ENCODE data around the gene RAPGEF1.

DNA sequence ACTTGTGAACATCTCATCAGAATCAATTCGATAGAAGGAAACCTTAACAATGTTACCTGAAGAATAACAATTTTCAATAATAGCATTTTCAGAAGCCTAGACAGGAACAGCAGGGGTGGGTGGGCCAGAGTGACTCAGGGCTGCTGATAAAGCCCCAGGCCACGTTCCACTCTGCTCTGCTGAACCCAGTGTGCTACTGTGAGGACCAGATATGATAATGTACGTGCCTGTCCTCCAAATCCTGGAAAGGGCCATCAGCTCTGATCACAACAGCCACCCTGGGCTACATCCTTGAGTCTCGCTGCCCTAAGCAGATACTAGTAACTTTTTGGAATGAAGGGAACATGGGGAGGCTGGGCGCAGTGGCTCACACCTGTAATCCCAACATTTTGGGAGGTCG, 103.3 kb downstream of the RAPGEF1 start:
- no peak for TF ChIP-seq EZH2 (IDR thresholded peaks at IDR 0.05; ENCODE audit: borderline replicate concordance)
- TF ChIP-seq, protein P1, sequence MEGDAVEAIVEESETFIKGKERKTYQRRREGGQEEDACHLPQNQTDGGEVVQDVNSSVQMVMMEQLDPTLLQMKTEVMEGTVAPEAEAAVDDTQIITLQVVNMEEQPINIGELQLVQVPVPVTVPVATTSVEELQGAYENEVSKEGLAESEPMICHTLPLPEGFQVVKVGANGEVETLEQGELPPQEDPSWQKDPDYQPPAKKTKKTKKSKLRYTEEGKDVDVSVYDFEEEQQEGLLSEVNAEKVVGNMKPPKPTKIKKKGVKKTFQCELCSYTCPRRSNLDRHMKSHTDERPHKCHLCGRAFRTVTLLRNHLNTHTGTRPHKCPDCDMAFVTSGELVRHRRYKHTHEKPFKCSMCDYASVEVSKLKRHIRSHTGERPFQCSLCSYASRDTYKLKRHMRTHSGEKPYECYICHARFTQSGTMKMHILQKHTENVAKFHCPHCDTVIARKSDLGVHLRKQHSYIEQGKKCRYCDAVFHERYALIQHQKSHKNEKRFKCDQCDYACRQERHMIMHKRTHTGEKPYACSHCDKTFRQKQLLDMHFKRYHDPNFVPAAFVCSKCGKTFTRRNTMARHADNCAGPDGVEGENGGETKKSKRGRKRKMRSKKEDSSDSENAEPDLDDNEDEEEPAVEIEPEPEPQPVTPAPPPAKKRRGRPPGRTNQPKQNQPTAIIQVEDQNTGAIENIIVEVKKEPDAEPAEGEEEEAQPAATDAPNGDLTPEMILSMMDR (IDR thresholded peaks at IDR 0.05; ENCODE audit: poor library complexity), result no peak

All from hepatocyte (in vitro differentiated cells).